Natural killer cell (primary cell): ENCODE results near the gene NFIC. TPM values are rescaled to one million over a fixed set of nuclear protein-coding genes. Genes with fewer than 3 reads are reported as not detected.

ENCODE experiments used
- total RNA-seq, 4 donors: library from RNA; stranded (reverse); fragments of 120-200 nt in 1 of 4; gene quantifications; one replicate each; pipeline versions ENCODE4 v1.2.3 to v1.2.4, GENCODE V29; 2013 to 2022

Gene NFIC
- total RNA-seq, 3 donors from 2014 or later (not counting 1 experiment from before 2014, with no cell fraction given): 18.5 to 22.2 (median 20.6) TPM

Other genes with a start within 250 kb of the NFIC start
- gene GNA15, start 230.6 kb upstream of the NFIC start, total RNA-seq: 10 to 100 TPM in 1 of 3 donors, 1 to 10 TPM in 2; 3.9 to 10.4 (median 8.4) TPM
- gene S1PR4, start 187.8 kb upstream of the NFIC start, total RNA-seq: 10 to 100 TPM; 37.1 to 60.4 (median 51.7) TPM
- gene NCLN, start 180.7 kb upstream of the NFIC start, total RNA-seq: 10 to 100 TPM; 39.6 to 61.4 (median 49.0) TPM
- under 1 TPM in 2 of 3 donors, not detected in 1; 0.41 to 0.83 TPM for gene CELF5, start 141.9 kb upstream of the NFIC start, total RNA-seq
- under 1 TPM in 2 of 3 donors, not detected in 1; 0.33 to 0.42 TPM for gene SMIM24, start 113.9 kb downstream of the NFIC start, total RNA-seq
- gene SMIM44, start 116.9 kb downstream of the NFIC start, total RNA-seq: not detected
- gene DOHH, start 134.1 kb downstream of the NFIC start, total RNA-seq: 1 to 10 TPM; 4.5 to 5.9 (median 4.6) TPM
- 10 to 100 TPM; 89.1 to 98.3 (median 91.4) TPM for gene FZR1, start 139.7 kb downstream of the NFIC start, total RNA-seq
- 10 to 100 TPM in 1 of 3 donors, 1 to 10 TPM in 2; 5.9 to 11.6 (median 6.4) TPM for gene TEKTIP1, start 172.6 kb downstream of the NFIC start, total RNA-seq
- 10 to 100 TPM; 29.8 to 34.5 (median 33.6) TPM for gene MFSD12, start 191.0 kb downstream of the NFIC start, total RNA-seq
- 10 to 100 TPM; 45.8 to 57.5 (median 52.1) TPM for gene HMG20B, start 206.4 kb downstream of the NFIC start, total RNA-seq
- under 1 TPM; 0.28 to 0.66 (median 0.56) TPM for gene GIPC3, start 218.9 kb downstream of the NFIC start, total RNA-seq
- 1 to 10 TPM; 1.4 to 2.1 (median 2.1) TPM for gene TBXA2R, start 240.3 kb downstream of the NFIC start, total RNA-seq